H1 (cell line): ENCODE data around the gene CLRN2. TPM values are rescaled to one million over a fixed set of nuclear protein-coding genes. Genes with fewer than 3 reads are reported as not detected.

Experiments used
- CTCF ChIA-PET: fragments of 300-600 bp; sonication (Branson Sonifier 250); formaldehyde crosslinking; loops from one replicate; lab custom pipeline; 2021; ENCODE audit not compliant: partially characterized antibody; lab: Charles Lee
- POLR2A ChIA-PET: fragments of 300-600 bp; sonication (Branson Sonifier 250); formaldehyde crosslinking; loops from one replicate; lab custom pipeline; 2021; ENCODE audit warnings: inconsistent platforms; ENCODE audit not compliant: partially characterized antibody; lab: Charles Lee
- DNase-seq, 2 experiments: peaks; one replicate each; pipeline versions ENCODE4 v3.0.0 to v3.0.0-alpha.2; 2010 to 2022; ENCODE audit warnings: low spot score in 2 of 2, low read depth in 1 of 2, mixed read lengths in 1 of 2
- FAIRE-seq: peaks from 2 replicates; lab custom pipeline; 2011; peaks lifted over from hg19 to GRCh38; lab: Jason Lieb, UNC
- H2AFZ ChIP-seq: 2 replicates; pipeline ENCODE4 v1.8.1; 2012; ENCODE audit warnings: low read length, inconsistent platforms
- H2AK5ac ChIP-seq: 2 replicates; pipeline ENCODE4 v1.6.1; 2013; ENCODE audit warnings: low read depth, low read length
- H2BK120ac ChIP-seq: replicated peaks from 2 replicates; pipeline ENCODE3; 2013; ENCODE audit warnings: low read depth, low read length, inconsistent platforms
- H2BK12ac ChIP-seq: 2 replicates; pipeline ENCODE4 v1.6.1; 2013; ENCODE audit warnings: low read depth, low read length
- H2BK15ac ChIP-seq: 2 replicates; pipeline ENCODE4 v1.6.1; 2013; ENCODE audit warnings: low read length
- H2BK20ac ChIP-seq: 2 replicates; pipeline ENCODE4 v1.6.1; 2013; ENCODE audit warnings: low read length
- H2BK5ac ChIP-seq: 2 replicates; pipeline ENCODE4 v1.6.1; 2013; ENCODE audit warnings: low read depth, low read length
- H3K14ac ChIP-seq: 2 replicates; pipeline ENCODE4 v1.6.1; 2013; ENCODE audit warnings: inconsistent platforms; ENCODE audit not compliant: insufficient read length
- H3K18ac ChIP-seq: 2 replicates; pipeline ENCODE4 v1.6.1; 2013; ENCODE audit warnings: low read length; ENCODE audit errors: extremely low read depth
- H3K23ac ChIP-seq: 2 replicates; pipeline ENCODE4 v1.6.1; 2013; ENCODE audit warnings: inconsistent platforms; ENCODE audit not compliant: insufficient read length
- H3K23me2 ChIP-seq: 2 replicates; pipeline ENCODE4 v1.6.1; 2013; ENCODE audit warnings: low read depth, low read length
- H3K27ac ChIP-seq: 2 replicates; pipeline ENCODE4 v1.6.1; 2011; ENCODE audit warnings: low read depth, low read length, inconsistent platforms
- H3K27me3 ChIP-seq, 4 experiments: replicated peaks in 1 of 4; 1 replicate in 1 of 4; 2 replicates in 3 of 4; pipeline versions ENCODE4 v1.6.1 to v1.8.1; 2011 to 2013; ENCODE audit warnings: low read length in 3 of 4, mild to moderate bottlenecking in 3 of 4, inconsistent platforms in 2 of 4, mixed read lengths in 2 of 4, moderate library complexity in 1 of 4; ENCODE audit not compliant: control insufficient read depth in 3 of 4, insufficient read depth in 3 of 4; ENCODE audit errors: extremely low read depth in 1 of 4
- H3K36me3 ChIP-seq, 4 experiments: 2 replicates each; pipeline versions ENCODE4 v1.6.1 to v1.8.1; 2011 to 2013; ENCODE audit warnings: mild to moderate bottlenecking in 4 of 4, low read length in 3 of 4, moderate library complexity in 2 of 4, control low read depth in 1 of 4, inconsistent platforms in 1 of 4; ENCODE audit not compliant: insufficient read depth in 4 of 4, control insufficient read depth in 2 of 4
- H3K4ac ChIP-seq: replicated peaks from 2 replicates; pipeline ENCODE3; 2013; ENCODE audit warnings: low read length, low read depth, mixed read lengths, inconsistent platforms; ENCODE audit not compliant: insufficient read length
- H3K4me1 ChIP-seq, 4 experiments: replicated peaks in 1 of 4; 1 replicate in 1 of 4; 2 replicates in 3 of 4; pipeline versions ENCODE4 v1.6.1 to v1.8.1; 2011 to 2013; ENCODE audit warnings: low read length in 3 of 4, inconsistent platforms in 2 of 4, mixed read lengths in 1 of 4; ENCODE audit not compliant: insufficient read depth in 4 of 4, control insufficient read depth in 3 of 4
- H3K4me2 ChIP-seq, 2 experiments: 2 replicates each; pipeline versions ENCODE4 v1.6.1 to v1.8.1; 2011 to 2013; ENCODE audit warnings: low read depth in 2 of 2, low read length in 2 of 2, control low read depth in 1 of 2, inconsistent platforms in 1 of 2, mild to moderate bottlenecking in 1 of 2; ENCODE audit not compliant: insufficient read depth in 1 of 2
- H3K4me3 ChIP-seq, 4 experiments: fragments of 200-600, 300-600 bp in 1 of 4; sonication (generic), shearing (Covaris generic), sonication (Bioruptor Twin) in 1 of 4; 2 replicates each; pipeline versions ENCODE4 v1.5.1 to v1.8.1; 2011 to 2016; ENCODE audit warnings: low read length in 4 of 4, low read depth in 3 of 4, control low read depth in 2 of 4, inconsistent platforms in 2 of 4, mild to moderate bottlenecking in 2 of 4, mixed read lengths in 1 of 4, moderate library complexity in 1 of 4; ENCODE audit not compliant: insufficient read depth in 2 of 4; ENCODE audit errors: extremely low read depth in 1 of 4
- H3K56ac ChIP-seq: replicated peaks from 2 replicates; pipeline ENCODE3; 2013; ENCODE audit warnings: low read depth, mild to moderate bottlenecking, mixed read lengths, low read length, inconsistent platforms; ENCODE audit not compliant: insufficient read length
- H3K79me1 ChIP-seq: 2 replicates; pipeline ENCODE4 v1.6.1; 2013; ENCODE audit warnings: low read depth, low read length, control low read depth
- H3K79me2 ChIP-seq, 2 experiments: 2 replicates each; pipeline versions ENCODE4 v1.6.1 to v1.8.1; 2012 to 2013; ENCODE audit warnings: low read length in 2 of 2, mild to moderate bottlenecking in 2 of 2, inconsistent platforms in 1 of 2; ENCODE audit not compliant: insufficient read depth in 2 of 2, control insufficient read depth in 1 of 2
- H3K9ac ChIP-seq, 4 experiments: replicated peaks in 1 of 4; 1 replicate in 1 of 4; 2 replicates in 3 of 4; pipeline versions ENCODE4 v1.6.1 to v1.8.1; 2011 to 2013; ENCODE audit warnings: low read depth in 3 of 4, low read length in 3 of 4, control low read depth in 2 of 4, mild to moderate bottlenecking in 2 of 4, moderate library complexity in 2 of 4, inconsistent platforms in 1 of 4; ENCODE audit errors: extremely low read depth in 1 of 4
- H3K9me3 ChIP-seq, 2 experiments: 2 replicates each; pipeline versions ENCODE4 v1.6.1 to v1.8.1; 2012 to 2013; ENCODE audit warnings: mild to moderate bottlenecking in 2 of 2, moderate library complexity in 2 of 2, control low read depth in 1 of 2, inconsistent platforms in 1 of 2, low read depth in 1 of 2, low read length in 1 of 2, mixed read lengths in 1 of 2; ENCODE audit not compliant: insufficient read depth in 2 of 2
- H4K20me1 ChIP-seq, 2 experiments: replicated peaks in 1 of 2; 2 replicates each; pipeline versions ENCODE3 to v1.8.1; 2011 to 2013; ENCODE audit warnings: inconsistent platforms in 2 of 2, low read length in 2 of 2, mild to moderate bottlenecking in 1 of 2; ENCODE audit not compliant: insufficient read depth in 2 of 2, control insufficient read depth in 1 of 2
- H4K5ac ChIP-seq: 2 replicates; pipeline ENCODE4 v1.6.1; 2013; ENCODE audit warnings: low read length, low read depth, mixed read lengths, inconsistent platforms; ENCODE audit not compliant: insufficient read length
- H4K8ac ChIP-seq: 2 replicates; pipeline ENCODE4 v1.8.0; 2013; ENCODE audit warnings: mild to moderate bottlenecking, moderate library complexity, low read length, inconsistent platforms; ENCODE audit not compliant: insufficient read depth; ENCODE audit errors: extremely low read depth
- H4K91ac ChIP-seq: replicated peaks from 2 replicates; pipeline ENCODE3; 2013; ENCODE audit warnings: low read length, mixed read lengths, inconsistent platforms; ENCODE audit not compliant: insufficient read length
- GTF2F1 ChIP-seq: IDR thresholded peaks from 2 replicates; pipeline ENCODE4 v1.6.1; 2012; ENCODE audit warnings: low read depth, low read length, improper control_type of control experiment, borderline replicate concordance
- POLR2A ChIP-seq, 2 experiments: IDR thresholded peaks; 1 replicate in 1 of 2; 2 replicates in 1 of 2; pipeline ENCODE4 v1.6.1; 2011; ENCODE audit warnings: low read depth in 2 of 2, low read length in 2 of 2, mild to moderate bottlenecking in 2 of 2; ENCODE audit errors: control extremely low read depth in 1 of 2
- SP2 ChIP-seq: IDR thresholded peaks from 2 replicates; pipeline ENCODE4 v1.6.1; 2012; ENCODE audit warnings: mild to moderate bottlenecking, low read length, inconsistent platforms
- SRF ChIP-seq: IDR thresholded peaks from 2 replicates; pipeline ENCODE4 v1.6.1; 2011; ENCODE audit warnings: mild to moderate bottlenecking, low read depth, low read length, moderate library complexity
- SUZ12 ChIP-seq: fragments of 200-600 bp; sonication (generic); IDR thresholded peaks from 2 replicates; pipeline ENCODE4 v1.6.1; 2012; ENCODE audit warnings: mild to moderate bottlenecking, inconsistent platforms, low read length, moderate library complexity, mixed read lengths
- TAF7 ChIP-seq: optimal IDR thresholded peaks from 2 replicates; pipeline ENCODE3; 2011; ENCODE audit warnings: low read depth, mild to moderate bottlenecking, inconsistent platforms, low read length, moderate library complexity, borderline replicate concordance
- WGBS, 2 experiments: shearing (Covaris generic) in 1 of 2; methylation state at CpG; one replicate each; pipeline versions ENCODE4 v1.1.6 to v1.1.7; 2013 to 2015; ENCODE audit warnings: low lambda C conversion rate in 2 of 2, mixed read lengths in 2 of 2, inconsistent platforms in 1 of 2, low coverage in 1 of 2, missing lambda C conversion rate in 1 of 2; ENCODE audit not compliant: insufficient replicate concordance in 2 of 2, insufficient coverage in 1 of 2, insufficient read length in 1 of 2; ENCODE audit errors: extremely low coverage in 1 of 2, missing lambda C conversion rate in 1 of 2; 5-methylcytosine and 5-hydroxymethylcytosine counted together
- polyA plus RNA-seq, 7 experiments: library from polyadenylated mRNA; depleted of rRNA in 3 of 7; stranded (reverse) in 5 of 7; unstranded in 2 of 7; fragments of >200 nt in 5 of 7; fragments of 200-250 nt in 2 of 7; gene quantifications; 1 replicate in 5 of 7; 2 replicates in 1 of 7; 4 replicates in 1 of 7; pipeline versions ENCODE4 v1.2.1 to v1.2.3, GENCODE V29; 2011 to 2013; ENCODE audit warnings: missing spikeins in 2 of 7, mixed read lengths in 2 of 7
- total RNA-seq: library from RNA; stranded (reverse); fragmentation: NEBNext Ultra II Directional; extraction: Animal tissue kit (Norgen Biotek cat#: 25700); gene quantifications from 2 replicates; pipeline ENCODE4 v1.2.1, GENCODE V29; 2021

Gene CLRN2
- total and polyA plus RNA-seq, 2 of the 8 experiments (the other 6 are each of a cell fraction or from before 2014, with no cell fraction given): not detected

GRCh38 chr4:17528551-17529165, 13.7 kb downstream of the CLRN2 start:
- no peak overlapping the region for H2AFZ ChIP-seq
- no peaks in the 10 kb centered on the region for H3K79me1 ChIP-seq
- H3K79me2 ChIP-seq: no peaks in the 10 kb centered on the region
- no peak overlapping the region for H3K18ac ChIP-seq
- no peak overlapping the region for H3K56ac ChIP-seq
- 89% methylated on average over 10 of the region's 10 CpGs; no CpG with 5 or more reads in 1 of the 2 experiments for WGBS, 2 experiments
- H3K36me3 ChIP-seq: no peaks in the 10 kb centered on the region
- H4K20me1 ChIP-seq: no peaks in the 10 kb centered on the region
- no peak overlapping the region for H4K5ac ChIP-seq
- no peak overlapping the region for H2BK5ac ChIP-seq
- H3K27me3 ChIP-seq: no peaks in the 10 kb centered on the region
- H3K9ac ChIP-seq: no peak overlapping the region
- H3K4me1 ChIP-seq: no peaks in the 10 kb centered on the region
- H3K27ac ChIP-seq: no peak overlapping the region
- no peak overlapping the region for H4K91ac ChIP-seq
- no peak overlapping the region for H3K23ac ChIP-seq
- H3K14ac ChIP-seq: no peak overlapping the region
- ChIA-PET CTCF (interaction anchor here (0.6 to 1.0 kb wide), 3 partner anchors 16 to 1000 kb away, joined by 3 read pairs; no protein-coding TSS in a partner anchor), POLR2A (no interaction called here)
- H3K9me3 ChIP-seq: no peaks in the 10 kb centered on the region
- no peak overlapping the region for H3K4me2 ChIP-seq
- no peak overlapping the region for H2BK120ac ChIP-seq
- peaks cover 2% of the 10 kb centered on the region; the same call in 1 of the 2 replicates for H3K23me2 ChIP-seq
- FAIRE-seq (no peak), DNase-seq (no peak)
- no peak overlapping the region for H3K4ac ChIP-seq
- H4K8ac ChIP-seq: no peak overlapping the region
- H2AK5ac ChIP-seq: no peak overlapping the region
- no peak overlapping the region for H2BK15ac ChIP-seq
- no peak overlapping the region for H2BK20ac ChIP-seq
- no peak overlapping the region for H2BK12ac ChIP-seq
- no peak overlapping the region for H3K4me3 ChIP-seq
- TF ChIP-seq SUZ12 (no peak), SRF (no peak), GTF2F1 (no peak), POLR2A (IDR thresholded peaks at IDR 0.05; ENCODE audit: control extremely low read depth in 1 of 2, low read depth in 2 of 2, low read length in 2 of 2) (no peak), SP2 (no peak), TAF7 (no peak)
